A673 (cell line): ENCODE results near the gene NEURL1.

Experiments used
- EZH2 ChIP-seq: fragments of 200-600 bp; sonication (generic); IDR thresholded peaks from 2 replicates; pipeline ENCODE4 v1.6.1; 2017; ENCODE audit warnings: borderline replicate concordance, low read depth, mild to moderate bottlenecking, mixed read lengths, antibody characterized with exemption, low read length; ENCODE audit not compliant: poor library complexity, severe bottlenecking
- TF ChIP-seq, protein P1 (sequence below): fragments of 300-800, 200-600 bp; sonication (generic); conservative IDR thresholded peaks from 2 replicates; pipeline ENCODE4 v1.5.1; 2017; ENCODE audit warnings: low read depth, mild to moderate bottlenecking, antibody characterized with exemption, low read length, moderate library complexity, mixed read lengths

DNA sequence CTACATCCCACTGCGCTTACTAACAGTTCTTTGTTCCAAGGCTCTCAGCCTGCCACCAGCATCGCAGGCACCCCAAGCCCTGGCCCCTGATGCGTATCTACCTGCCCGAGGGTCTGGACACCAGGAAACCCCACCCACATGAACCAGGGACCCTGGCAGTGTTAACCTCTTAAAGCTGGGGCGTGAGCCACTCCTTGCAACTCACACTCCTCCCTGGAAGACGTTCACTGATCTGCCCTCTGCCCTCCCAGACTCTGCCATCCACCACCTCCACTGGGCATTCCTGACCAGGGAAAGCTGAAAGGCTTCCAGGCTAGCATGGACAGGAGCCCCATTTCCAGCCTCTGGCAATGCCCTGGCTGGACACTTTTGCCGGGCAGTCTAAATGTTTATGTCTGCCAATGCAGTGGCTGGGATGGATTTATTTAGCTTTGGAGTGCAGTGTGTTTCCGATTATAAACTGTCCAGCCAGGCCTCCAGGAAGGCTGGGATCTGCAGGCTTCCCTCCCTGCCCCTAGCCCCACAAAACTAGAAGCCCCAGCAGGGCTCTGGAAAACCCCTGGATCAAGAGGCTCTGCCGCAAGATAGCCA, 117.5 kb downstream of the NEURL1 start:
- TF ChIP-seq, protein P1, sequence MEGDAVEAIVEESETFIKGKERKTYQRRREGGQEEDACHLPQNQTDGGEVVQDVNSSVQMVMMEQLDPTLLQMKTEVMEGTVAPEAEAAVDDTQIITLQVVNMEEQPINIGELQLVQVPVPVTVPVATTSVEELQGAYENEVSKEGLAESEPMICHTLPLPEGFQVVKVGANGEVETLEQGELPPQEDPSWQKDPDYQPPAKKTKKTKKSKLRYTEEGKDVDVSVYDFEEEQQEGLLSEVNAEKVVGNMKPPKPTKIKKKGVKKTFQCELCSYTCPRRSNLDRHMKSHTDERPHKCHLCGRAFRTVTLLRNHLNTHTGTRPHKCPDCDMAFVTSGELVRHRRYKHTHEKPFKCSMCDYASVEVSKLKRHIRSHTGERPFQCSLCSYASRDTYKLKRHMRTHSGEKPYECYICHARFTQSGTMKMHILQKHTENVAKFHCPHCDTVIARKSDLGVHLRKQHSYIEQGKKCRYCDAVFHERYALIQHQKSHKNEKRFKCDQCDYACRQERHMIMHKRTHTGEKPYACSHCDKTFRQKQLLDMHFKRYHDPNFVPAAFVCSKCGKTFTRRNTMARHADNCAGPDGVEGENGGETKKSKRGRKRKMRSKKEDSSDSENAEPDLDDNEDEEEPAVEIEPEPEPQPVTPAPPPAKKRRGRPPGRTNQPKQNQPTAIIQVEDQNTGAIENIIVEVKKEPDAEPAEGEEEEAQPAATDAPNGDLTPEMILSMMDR, result no peak
- TF ChIP-seq EZH2, result no peak
